GM21447 (cell line): ENCODE measurements around the gene TRABD2B.

Experiments used
- ATAC-seq: cut with Tn5 transposase; IDR thresholded peaks from one replicate; pipeline ENCODE4 v1.9.1; 2021; ENCODE audit not compliant: unreplicated experiment

The TRABD2B gene

DNA sequence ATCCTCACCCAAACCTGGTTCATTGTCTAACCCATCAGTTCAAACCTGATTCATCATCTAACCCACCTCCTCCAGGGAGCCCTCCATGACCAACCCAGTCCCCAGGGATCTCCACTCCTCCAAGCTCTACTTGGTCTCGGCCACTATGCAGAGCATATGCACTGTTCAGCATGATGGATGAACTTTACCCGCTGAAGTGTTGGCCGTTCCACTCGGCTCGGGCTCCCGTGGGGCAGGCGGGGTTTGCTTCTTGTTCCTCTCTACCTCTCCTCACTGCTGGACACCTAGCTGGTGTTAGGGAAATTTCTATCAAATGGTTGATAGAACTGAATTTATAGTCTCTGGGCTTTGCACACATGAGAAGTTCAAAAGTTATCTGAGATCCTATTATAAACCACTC, 111.0 kb downstream of the TRABD2B start:
- no peak for ATAC-seq

DNA sequence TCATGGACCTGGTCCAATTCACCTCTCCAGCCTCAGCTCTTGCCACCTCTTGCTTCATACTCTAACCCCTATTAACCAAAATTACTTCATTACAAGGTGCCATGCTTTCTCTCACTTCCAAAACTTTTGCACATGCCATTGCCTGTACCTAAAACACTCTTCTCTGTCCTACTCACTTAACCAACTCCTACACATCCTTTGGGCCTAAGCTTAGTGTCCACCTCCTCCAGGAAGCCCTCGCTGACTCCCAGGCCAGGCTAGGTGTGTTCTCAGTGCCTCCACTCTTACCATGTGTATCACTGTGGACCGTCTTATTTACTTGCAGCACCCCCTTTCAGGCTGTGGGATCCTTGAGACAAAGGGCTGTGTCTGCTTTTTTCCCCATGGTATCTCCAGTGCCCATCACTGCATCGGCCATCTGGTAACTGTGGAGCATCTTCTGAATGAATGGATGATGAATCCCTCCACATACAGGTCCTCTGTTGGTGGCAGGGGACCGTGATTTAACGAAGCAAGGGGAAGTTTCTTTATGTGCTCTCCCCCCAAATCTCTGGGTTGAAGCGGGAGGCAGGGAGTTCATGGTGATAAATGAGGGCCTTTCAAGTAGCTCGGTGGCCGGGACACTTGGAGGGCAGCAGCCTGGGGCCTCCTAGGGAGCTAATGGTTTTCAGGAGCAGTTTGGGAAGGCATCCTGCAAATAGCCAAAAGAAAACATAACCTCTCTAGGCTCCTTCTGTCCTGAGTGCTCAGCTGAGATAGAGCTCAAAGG, 111.9 kb downstream of the TRABD2B start:
- no peak for ATAC-seq

DNA sequence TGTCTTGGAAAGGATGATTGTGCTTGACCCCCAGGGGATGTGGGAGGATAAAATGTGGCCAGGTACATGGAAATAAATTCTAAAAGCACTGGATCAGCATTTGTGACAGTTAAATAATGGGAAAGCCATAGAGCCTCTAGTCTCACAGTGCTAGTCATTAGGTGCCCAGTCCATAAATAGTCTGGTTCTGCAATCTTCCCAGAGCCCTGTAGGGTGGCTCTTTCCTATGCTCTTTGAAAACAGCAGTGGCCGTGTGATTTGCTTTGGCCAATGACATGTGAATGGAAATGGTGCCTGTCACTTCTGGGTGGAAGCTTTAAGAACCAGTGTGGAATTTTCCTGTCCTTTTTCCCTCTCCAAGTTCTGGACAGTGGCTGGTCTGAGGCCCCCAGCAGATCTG, 113.2 kb downstream of the TRABD2B start:
- no peak for ATAC-seq

DNA sequence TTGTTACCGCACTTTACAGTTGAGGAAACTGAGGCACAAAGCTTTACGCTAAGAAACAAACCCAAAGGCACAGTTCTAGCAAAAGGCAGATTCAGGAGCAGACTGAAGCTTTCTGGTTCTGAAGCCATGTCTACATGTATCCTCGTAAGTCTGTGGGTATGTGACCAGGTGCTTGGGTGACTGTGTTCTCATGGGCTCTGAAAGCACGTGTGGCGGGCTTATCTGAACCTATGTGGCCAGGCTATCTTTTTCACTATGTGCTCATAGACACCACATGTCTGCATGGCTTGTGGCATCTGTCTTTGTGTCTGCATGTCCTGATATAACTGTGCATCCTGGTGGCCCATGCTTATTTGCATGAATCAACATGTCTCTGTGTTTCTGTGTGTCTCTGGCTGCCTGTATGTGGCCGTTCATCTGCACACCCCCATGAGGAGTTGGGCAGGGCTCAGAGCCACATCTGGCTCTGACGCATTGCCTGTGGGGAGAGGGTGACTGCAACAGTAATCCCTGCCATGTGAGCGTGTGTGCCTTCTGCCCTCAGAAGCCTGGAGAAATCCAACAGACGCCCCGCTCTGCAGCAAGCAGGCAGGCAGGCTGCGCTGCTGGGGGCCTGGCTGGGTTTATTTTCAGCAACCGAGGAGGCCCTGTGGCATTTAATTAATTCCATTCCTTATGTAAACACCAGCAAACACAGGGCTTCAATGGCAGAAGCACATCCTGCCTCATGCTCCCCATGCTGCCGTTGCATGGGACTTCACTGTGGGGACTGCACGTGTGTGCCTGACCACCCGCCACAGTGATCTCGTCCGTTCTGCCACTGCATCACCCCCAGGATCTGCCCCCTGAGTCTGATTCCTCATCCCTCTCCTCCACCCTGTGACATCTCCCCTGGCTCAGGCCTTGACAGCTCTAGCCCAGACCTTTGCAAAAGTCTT, 115.4 kb downstream of the TRABD2B start:
- ATAC-seq, result no peak

DNA sequence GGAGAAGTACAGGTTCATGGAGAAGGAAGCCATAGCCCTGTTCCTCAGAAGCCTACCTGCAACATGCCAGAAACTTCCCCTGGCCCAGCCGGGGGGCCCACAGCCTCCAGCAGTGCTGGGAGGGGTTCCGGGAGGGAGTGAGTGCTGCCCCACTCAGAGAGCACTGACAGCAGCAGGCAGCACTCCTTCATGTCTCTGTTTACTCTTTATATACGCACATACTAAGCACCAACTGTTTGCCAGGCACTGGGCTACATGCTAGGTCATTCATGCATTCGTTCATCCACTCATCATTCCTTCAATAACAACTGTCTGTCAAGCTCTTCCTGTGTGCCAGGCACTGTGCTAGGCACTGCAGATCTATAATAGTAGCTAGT, 120.6 kb downstream of the TRABD2B start:
- ATAC-seq, result no peak

DNA sequence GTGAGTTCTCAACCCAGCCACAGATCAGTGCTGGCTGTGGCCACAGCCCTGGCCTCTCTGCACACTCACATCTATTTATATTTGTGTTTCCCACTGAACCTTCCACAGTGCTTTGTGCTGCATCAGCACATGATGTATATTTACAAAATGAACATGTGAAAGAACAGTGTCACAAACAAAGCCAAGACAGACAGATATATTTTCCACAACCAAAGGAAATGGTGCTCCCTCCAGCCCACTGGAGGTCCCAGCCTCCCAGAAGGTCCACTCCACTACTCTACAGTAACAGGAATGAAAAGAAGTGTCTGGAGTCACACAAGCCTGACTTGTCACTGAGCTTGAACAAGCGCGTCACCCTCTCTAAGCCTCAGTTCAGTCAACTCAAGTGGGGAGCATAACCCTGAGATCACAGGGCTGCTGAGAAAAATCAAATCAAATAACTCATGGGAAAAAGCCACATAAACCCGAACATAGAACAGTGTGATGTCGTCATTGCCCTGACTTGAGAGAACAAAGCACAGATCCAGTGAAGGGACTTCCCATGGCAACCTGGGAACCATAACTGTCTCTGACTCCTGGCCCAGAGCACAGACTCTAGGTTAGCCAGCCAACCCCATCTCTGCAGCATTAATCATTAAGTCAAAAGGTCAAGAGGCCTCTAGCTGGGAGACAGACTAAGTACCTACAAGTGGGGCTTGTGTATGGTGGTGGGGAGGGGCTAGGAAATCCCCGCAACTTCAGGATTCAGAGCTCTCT, 121.2 kb downstream of the TRABD2B start:
- no peak for ATAC-seq

DNA sequence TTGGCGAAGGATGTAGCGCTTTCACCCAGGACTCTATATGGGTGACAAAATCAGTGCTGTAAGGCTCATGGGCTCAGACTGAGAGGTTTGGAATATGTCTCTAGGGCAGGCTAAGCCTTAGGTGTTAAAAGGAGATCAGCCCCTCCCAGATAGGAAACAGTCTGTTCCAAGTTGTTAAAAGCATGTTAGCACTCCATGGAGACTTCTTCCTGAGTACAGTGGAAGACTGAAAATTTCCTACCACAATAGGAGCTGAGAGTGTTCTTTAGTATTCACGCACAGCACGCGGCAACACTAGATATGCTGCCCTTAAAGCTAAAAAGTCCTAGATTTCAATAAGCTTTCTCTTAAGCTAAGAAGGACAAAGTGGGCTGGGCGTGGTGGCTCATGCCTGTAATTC, 122.1 kb downstream of the TRABD2B start:
- ATAC-seq, result no peak

DNA sequence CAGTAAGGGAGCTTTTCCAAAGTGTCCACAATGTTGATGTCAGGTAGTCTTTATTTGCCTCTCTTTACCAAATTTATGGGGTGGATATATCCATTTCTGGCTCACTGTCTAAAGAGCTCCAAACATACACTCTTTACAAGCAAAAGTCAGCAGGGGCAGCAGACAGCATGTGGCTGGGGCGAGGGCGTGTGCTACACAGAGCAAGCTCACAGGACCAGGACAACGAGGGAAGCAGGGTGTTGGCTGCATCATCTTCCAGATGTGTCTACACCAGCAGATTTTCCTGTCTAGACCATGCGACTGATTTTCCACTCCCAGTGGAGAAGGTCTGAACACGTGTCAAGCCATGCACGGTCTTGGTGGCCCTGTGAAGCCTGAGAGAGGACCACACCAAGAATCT, 123.8 kb downstream of the TRABD2B start:
- no peak for ATAC-seq

DNA sequence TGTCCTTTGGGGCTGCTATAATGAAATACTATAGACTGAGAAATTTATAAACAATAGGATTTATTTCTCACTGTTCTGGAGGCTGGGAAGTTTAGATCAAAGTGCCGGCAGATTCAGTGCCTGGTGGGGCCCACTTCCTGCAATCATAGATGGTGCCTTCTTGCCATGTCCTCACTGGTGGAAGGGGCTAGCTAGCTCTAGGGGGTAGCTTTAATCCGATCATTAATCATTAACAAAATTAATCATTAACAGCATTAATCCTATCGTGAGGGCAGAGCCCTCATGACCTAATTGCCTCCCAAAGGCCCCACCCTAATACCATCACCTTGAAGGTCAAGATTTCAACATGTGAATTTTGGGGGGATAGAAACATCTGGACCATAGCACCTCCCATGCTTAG, 124.3 kb downstream of the TRABD2B start:
- ATAC-seq, result no peak

DNA sequence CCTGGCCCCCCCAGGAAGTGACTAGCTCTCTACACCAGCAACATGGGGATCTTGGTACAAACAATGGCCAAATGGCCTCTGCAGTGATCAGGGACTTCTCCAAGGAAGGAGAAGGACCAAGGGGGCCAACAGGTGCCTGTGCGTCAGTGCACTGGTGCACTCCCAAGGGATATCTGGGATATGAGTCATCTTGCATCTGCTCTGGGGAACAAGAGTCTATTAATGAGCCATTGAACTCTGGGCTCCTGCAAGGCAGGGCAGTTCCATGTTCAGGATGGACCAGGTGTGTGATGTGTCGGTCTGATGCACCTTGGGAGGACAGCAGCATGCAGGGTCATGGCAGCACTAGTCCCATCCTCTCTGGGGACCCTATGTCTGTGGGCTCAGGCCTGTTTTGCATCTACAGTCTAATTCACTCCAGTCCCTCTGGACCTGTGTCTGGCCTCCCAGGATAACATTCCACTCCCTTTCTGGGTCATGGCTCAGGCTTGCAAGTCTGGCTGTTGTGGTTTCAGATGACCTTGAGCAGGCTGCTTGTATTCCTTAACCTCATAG, 125.3 kb downstream of the TRABD2B start:
- no peak for ATAC-seq

DNA sequence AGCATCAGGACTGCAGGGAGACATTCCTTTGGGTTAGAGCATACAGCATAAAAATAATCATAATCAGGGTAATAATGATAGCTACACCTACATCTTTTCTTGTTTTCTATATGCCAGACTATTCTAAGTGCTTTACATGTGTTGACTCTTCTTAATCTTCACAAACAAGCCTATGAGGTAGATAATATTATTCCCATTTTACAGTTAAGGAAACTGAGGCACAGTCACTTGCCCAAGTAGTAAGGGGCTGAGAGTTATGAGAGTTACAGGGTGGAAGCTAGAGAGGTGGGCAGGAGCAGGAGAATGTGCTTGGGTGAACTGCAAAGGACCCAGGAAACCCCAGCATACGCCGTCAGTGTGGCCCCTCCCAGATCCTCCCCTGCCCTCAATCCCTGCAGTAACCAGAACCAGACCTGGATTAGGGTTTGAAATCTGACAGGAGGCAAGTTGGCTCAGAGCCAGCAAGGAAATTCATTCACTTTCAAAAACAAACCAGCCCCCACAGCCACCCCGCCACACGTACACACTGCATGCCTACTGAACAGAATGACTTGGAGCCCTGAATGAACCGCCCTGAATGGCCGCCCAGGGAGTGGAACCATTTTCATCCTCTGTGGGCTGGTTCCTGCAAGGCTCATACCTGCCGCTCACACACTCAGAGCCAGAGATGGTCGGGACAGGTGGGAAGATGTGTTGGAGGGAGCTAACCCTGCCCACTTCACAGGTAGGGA, 126.1 kb downstream of the TRABD2B start:
- no peak for ATAC-seq

DNA sequence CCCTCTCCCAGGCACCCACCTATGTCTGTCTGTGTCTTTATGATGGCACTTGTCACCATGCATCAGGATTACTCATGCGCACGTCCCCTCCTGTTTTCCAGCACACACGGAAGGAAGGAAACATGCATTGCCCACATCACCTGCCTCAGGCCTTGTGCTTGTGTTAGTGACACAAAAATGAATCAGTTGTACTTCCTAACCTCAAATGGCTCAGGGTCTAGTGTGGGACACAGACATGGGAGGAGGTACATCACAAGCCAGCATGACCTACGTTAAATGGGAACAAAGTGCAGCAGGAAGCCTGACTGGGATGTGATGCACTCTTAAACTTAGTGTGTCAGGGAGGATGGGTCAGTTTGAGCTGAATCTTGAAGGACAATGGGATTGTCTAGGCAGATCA, 126.7 kb downstream of the TRABD2B start:
- no peak for ATAC-seq

DNA sequence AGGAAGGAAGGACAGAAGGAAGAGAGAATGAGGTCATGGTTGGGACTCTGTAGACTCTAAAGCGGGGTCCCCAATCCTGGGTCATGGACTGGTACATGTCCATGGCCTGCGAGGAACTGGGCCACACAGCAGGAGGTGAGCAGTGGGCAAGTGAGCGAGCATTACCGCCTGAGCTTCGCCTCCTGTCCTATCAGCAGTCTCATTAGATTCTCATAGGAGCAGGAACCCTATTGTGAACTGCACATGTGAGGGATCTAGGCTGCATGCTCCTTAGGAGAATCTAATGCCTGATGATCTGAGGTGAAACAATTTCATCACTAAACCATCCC, 128.9 kb downstream of the TRABD2B start:
- ATAC-seq, result no peak

DNA sequence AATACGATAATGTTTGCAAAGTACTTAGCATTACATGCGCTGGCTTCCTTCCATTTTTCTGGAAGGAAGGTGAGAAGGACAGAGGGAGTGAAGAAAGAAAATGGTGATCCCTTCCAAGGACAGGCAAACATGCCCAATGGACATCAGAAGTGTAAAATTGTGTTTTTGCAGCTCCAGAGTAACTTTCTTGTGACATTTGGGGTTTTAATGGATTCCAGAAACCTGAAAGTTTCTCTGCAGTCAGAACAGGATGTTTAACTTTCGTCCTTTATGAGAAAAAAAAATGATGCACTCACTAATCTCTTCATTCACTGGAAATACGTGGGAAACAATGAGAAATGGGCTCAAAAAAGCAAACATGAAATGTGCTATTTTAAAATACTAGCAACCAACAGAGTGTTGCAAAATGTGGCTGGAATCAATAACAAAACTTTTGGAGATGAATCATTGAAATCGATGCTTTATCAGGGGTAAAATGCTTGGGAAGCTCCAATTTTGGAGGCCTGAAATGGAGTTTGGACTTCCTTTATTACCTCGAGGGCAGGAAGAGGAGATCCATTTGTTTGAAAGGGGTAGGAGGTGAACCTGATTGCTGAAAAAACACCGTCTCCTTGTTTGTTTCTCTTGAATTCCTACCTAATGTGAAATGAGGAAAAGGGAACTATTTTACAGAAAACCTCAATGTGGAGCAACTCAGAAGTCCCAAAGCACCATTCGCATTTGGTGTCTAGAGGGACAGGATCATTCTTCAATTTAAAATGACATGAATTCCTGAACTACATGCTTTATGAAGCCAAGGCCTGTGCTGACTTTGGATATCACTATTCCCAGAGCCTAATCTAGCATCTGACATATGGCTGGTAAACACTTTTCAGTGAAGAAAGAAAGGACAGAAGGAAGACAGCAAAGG, 129.5 kb downstream of the TRABD2B start:
- ATAC-seq, result no peak

DNA sequence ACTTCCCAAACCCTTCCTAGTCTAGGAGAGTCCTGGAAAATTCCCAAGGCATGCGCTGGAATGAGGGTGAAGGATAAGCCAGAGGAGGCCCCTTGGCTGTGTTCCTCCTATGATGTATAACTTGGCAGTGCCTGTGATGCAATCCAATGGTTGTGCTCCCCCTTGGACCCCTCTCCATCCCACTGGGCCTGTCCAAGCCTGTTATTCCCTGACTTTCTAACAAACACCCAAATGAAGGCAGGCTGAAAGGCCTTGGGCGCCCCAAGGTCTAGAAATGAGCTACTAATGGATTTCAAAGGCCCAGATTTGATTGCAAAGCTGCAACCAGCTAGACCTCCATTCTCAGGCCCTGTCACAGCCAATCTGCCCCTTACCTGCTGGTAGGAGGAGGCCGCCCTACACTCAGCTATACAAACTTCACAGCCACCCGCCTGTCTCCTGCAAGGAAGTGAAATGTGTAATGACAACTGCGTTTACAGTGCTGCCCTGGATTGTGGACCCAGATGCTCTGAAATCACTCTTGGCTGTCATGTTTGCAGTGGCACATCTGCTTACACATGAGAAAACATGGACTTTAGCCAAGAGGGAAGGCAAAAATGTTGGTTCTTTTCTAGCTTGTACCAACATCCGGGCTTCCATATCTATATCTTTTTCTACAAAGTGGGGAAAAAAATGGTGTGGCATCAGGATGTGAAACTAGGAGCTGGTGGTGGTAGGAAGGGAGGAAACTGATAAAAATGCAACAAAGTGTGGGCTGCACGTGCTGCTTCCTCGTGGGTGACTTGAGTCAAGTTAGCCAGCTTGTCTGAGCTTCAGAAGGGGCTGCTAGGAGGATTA, 130.4 kb downstream of the TRABD2B start:
- ATAC-seq, result no peak

DNA sequence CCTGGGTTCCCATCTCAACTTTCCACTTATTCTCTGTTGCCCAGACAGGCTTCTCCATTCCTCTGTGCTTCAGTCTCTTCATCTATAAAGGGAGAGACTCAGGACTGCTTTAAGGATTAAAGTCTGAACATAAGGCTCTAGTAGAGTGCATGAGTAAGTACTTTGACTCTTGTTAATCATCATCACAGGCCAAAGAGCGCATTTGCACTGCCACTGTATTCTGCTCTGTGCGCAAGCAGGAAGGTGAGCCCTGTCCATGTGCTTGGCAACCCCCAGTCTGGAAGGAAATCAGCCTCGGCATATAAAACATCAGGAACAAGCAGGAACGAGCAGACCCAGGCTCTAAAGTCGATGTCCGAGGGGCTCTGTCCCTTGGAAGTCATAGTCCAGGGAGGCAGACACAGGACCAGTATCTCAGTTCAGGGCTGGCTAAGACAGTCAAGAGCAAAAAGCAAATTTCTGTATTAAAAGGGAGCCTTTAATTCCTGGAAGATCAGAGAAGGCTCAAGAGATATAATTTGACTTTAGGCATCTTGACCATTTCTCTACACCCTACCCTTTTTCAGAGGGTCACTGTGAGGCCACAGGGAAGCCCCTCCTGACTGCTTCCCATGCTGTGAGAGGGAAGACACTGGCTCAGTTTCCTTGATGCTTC, 131.2 kb downstream of the TRABD2B start:
- ATAC-seq, result no peak

DNA sequence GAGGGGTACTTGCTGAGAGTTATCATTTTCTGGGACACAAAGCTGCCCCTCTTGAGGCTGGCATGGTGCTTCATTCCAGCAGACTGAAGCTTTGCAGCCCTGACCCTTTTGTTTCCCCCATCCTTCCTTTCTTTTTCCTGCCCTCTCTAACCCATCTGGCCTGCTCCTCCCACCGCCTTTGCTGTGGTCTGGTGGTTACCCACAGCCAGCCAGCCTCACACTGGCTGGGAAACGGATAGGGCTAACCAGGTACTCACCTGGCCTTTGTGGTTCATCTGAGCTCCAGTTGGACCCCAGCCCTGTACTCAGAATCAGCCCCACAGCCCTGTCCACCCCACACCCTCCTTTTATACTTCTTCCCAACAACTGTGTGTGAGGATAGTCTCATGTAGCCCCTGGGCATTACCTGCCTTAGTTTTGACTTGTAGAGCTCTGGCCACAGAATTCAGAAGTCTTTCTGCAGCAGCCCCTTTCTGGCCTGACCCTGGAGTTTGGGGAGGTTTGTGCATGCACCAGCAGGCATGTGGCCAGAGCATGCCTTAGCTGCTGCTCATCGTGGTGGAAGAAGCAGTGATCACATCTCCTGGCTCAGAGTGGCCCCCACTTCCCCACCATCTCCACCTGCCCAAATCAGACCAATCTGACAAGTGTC, 138.0 kb downstream of the TRABD2B start:
- ATAC-seq, result no peak

DNA sequence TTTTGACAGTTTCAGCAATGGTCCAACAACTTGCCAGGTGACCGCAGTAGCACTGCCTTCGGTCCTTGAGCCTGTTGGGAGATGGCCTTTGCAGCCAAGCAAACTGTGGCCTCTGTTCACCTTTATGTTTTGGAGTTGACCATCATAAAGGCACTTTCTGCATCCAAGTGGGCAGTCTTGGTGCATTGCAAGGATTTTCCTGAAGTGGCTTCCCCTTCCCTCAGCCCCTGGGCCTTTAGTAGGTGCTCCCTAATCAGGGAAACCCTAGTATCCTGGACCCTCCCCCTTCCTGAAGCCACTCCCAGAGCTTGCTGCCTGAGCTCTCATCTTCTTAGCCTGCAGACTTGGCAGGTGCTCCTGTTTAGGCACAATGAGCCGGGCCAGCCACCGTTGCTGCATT, 140.2 kb downstream of the TRABD2B start:
- no peak for ATAC-seq
